Activated CD4-positive, alpha-beta memory T cell treated with anti-CD3 and anti-CD28 coated beads for 36 hours (primary cell): ENCODE results near the gene FGD5. TPM values are rescaled to one million over a fixed set of nuclear protein-coding genes. Genes with fewer than 3 reads are reported as not detected.
A peak's percentile ranks its signal among the peaks of the same experiment; 100 is the strongest.

Experiments used
- CTCF ChIA-PET: fragments of 350-600 bp; sonication (Branson Sonifier 250); formaldehyde crosslinking; loops from one replicate; lab custom pipeline; 2021; ENCODE audit warnings: antibody characterized with exemption, inconsistent platforms; lab: Charles Lee
- POLR2A ChIA-PET: fragments of 350-600 bp; sonication (Branson Sonifier 250); formaldehyde crosslinking; loops from one replicate; lab custom pipeline; 2021; ENCODE audit warnings: antibody characterized with exemption; lab: Charles Lee
- DNase-seq: peaks from one replicate; pipeline ENCODE4 v3.0.0-alpha.2; 2020
- H3K27ac Mint-ChIP-seq: one replicate; pipeline ENCODE4 v1.8.0; 2021; ENCODE audit warnings: mixed read lengths
- H3K27me3 Mint-ChIP-seq: one replicate; pipeline ENCODE4 v1.8.0; 2021; ENCODE audit warnings: mixed read lengths
- H3K36me3 Mint-ChIP-seq: one replicate; pipeline ENCODE4 v1.8.0; 2021; ENCODE audit warnings: mixed read lengths
- H3K4me1 Mint-ChIP-seq: one replicate; pipeline ENCODE4 v1.8.0; 2021; ENCODE audit warnings: low read depth, mixed read lengths
- H3K4me3 Mint-ChIP-seq: one replicate; pipeline ENCODE4 v1.8.0; 2021; ENCODE audit warnings: mild to moderate bottlenecking, mixed read lengths
- H3K9me3 Mint-ChIP-seq: one replicate; pipeline ENCODE4 v1.8.0; 2021; ENCODE audit warnings: mixed read lengths
- intact Hi-C: fragments of 100-400 bp; cut with micrococcal nuclease; formaldehyde crosslinking; loops from one replicate; pipeline ENCODE4 v1.15.1; 2023
- total RNA-seq, 2 experiments: library from RNA; stranded (reverse); gene quantifications; one replicate each; pipeline ENCODE4 v1.2.3, GENCODE V29; 2021

The FGD5 gene
- total RNA-seq, 2 experiments from 2014 or later = 0.12 TPM; not detected in 1

- Mint-ChIP-seq H3K4me3 (no peak overlapping the region), H3K27me3 (no peaks in the 10 kb centered on the region), H3K4me1 (no peaks in the 10 kb centered on the region), H3K36me3 (no peaks in the 10 kb centered on the region), H3K27ac (no peak overlapping the region), H3K9me3 (no peaks in the 10 kb centered on the region)
- intact Hi-C loops = no loop called here
- ChIA-PET POLR2A (no interaction called here), CTCF (interaction anchor here (1.0 kb wide), 1 partner anchor 13 kb away, joined by 3 read pairs; no protein-coding TSS in a partner anchor)
- DNase-seq = no peak
Observed at GRCh38 chr3:14837878-14838258, 19.1 kb downstream of the FGD5 start.

DNA sequence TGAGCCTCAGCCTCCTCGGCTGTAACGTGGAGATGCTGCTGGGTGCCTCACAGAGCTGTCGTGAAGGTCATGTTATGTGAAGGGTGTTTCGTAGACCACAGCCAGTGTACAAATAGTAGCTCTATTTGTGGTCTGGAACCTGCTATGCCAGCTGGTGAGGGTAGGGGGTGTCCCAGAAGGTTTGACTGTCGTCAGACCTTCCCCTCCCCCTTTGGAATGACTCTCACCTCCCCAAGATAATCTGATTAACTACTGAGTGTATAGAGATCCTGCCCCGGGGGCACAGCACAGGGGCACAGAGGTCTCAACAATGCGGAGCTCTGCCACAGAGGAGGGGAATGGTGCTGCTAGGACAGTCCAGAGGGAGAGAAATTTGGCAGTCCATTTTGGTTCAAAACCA lies 20.5 kb downstream of the FGD5 start:
- intact Hi-C loops = no loop called here

DNA sequence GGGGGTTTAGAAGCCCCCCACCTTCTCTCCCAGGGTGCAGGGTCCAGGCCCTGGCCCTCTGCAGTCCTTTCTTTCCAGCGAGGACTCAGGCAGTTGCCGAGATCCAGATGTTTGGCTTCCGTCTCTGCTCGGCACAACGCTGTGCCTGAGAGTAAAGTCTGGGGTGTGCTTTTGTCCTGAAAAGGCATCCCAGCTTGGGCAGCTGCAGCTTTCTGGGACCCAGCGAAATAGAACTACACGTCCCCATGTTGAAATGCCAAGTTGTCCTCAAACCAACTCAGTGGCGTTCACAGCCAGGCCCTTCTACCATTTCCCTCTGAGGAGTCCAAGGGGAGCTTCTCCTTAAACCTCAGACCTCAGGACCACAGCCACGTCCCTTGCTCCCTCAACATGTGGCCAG lies 23.1 kb downstream of the FGD5 start:
- H3K4me3 Mint-ChIP-seq = no peak overlapping the region
- no peaks in the 10 kb centered on the region for H3K36me3 Mint-ChIP-seq
- POLR2A ChIA-PET = no interaction called here
- H3K9me3 Mint-ChIP-seq = no peaks in the 10 kb centered on the region
- intact Hi-C loops = no loop called here
- H3K27me3 Mint-ChIP-seq = no peaks in the 10 kb centered on the region
- CTCF ChIA-PET = interaction anchor here (0.7 kb wide), 1 partner anchor 366 kb away, joined by 3 read pairs; no protein-coding TSS in a partner anchor
- no peaks in the 10 kb centered on the region for H3K4me1 Mint-ChIP-seq
- no peak for DNase-seq
- no peak overlapping the region for H3K27ac Mint-ChIP-seq

More for the DNA sequence above, 20.5 kb downstream of the FGD5 start:
- H3K9me3 Mint-ChIP-seq = no peaks in the 10 kb centered on the region
- ChIA-PET CTCF (interaction anchor here (0.6 kb wide), 1 partner anchor 76 kb away, joined by 4 read pairs; no protein-coding TSS in a partner anchor), POLR2A (no interaction called here)
- no peak for DNase-seq
- H3K36me3 Mint-ChIP-seq = no peaks in the 10 kb centered on the region
- H3K27ac Mint-ChIP-seq = no peak overlapping the region
- H3K4me1 Mint-ChIP-seq = no peaks in the 10 kb centered on the region
- no peak overlapping the region for H3K4me3 Mint-ChIP-seq
- H3K27me3 Mint-ChIP-seq = no peaks in the 10 kb centered on the region

DNA sequence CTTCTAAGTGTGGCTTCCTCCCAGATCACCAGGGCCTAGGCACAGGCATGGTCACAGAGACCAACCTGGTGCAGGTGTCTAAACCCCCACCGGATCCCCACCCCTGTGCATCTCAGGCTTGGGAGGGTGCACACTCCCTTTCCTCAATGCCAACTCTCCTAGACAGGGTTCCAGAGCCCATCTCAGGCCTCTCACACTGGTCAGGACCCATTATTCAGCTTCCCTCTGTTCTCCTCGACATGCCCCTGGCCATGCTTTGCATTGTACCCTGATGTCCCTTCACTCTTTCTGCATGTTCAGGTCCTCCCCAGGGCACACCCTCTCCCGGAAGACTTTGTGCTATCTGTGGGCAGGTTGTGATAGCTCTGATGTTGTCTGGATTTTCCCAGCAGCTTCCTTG lies 23.5 kb downstream of the FGD5 start:
- H3K27me3 Mint-ChIP-seq = no peaks in the 10 kb centered on the region
- H3K27ac Mint-ChIP-seq = no peak overlapping the region
- intact Hi-C loops = no loop called here
- H3K36me3 Mint-ChIP-seq = no peaks in the 10 kb centered on the region
- no peak for DNase-seq
- no peaks in the 10 kb centered on the region for H3K4me1 Mint-ChIP-seq
- H3K9me3 Mint-ChIP-seq = no peaks in the 10 kb centered on the region
- ChIA-PET POLR2A (no interaction called here), CTCF (no interaction called here)
- no peak overlapping the region for H3K4me3 Mint-ChIP-seq

DNA sequence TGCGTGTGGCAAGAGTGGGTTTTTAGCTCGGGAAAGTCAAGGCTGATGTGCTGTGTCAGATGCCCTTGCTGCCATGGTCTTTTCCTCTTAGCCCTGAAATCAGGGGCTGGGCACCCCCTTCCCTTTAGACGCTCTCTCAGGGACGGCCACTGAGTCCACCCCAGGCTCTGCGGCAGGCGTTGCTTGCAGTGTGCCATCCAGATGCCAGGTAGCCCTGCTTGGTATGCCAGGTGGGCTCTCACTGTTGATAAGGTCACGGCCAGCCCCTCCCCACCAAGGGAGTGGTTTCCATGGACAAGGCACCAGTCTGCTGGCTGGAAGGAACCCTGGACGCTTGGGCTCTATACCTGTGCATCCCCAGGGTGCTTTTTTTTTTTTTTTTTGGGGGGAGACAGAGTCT lies 24.6 kb downstream of the FGD5 start:
- Mint-ChIP-seq H3K27me3 (no peaks in the 10 kb centered on the region), H3K4me1 (peaks cover 10% of the 10 kb centered on the region), H3K4me3 (no peak overlapping the region), H3K9me3 (no peaks in the 10 kb centered on the region), H3K27ac (no peak overlapping the region), H3K36me3 (no peaks in the 10 kb centered on the region)
- CTCF ChIA-PET = no interaction called here
- DNase-seq = no peak
- POLR2A ChIA-PET = no interaction called here
- intact Hi-C loops = no loop called here

GRCh38 chr3:14844386-14845170 lies 25.8 kb downstream of the FGD5 start:
- ChIA-PET CTCF (no interaction called here), POLR2A (no interaction called here)
- Mint-ChIP-seq H3K27me3 (no peaks in the 10 kb centered on the region), H3K4me1 (peaks cover 11% of the 10 kb centered on the region), H3K4me3 (no peak overlapping the region), H3K36me3 (no peaks in the 10 kb centered on the region), H3K9me3 (no peaks in the 10 kb centered on the region), H3K27ac (no peak overlapping the region)
- DNase-seq = no peak
- intact Hi-C loops = no loop called here

GRCh38 chr3:14845180-14845579 lies 26.4 kb downstream of the FGD5 start:
- peaks cover 11% of the 10 kb centered on the region for H3K4me1 Mint-ChIP-seq
- intact Hi-C loops = no loop called here
- DNase-seq = peak; percentile 26
- H3K36me3 Mint-ChIP-seq = no peaks in the 10 kb centered on the region
- no peaks in the 10 kb centered on the region for H3K27me3 Mint-ChIP-seq
- no peak overlapping the region for H3K27ac Mint-ChIP-seq
- ChIA-PET CTCF (no interaction called here), POLR2A (no interaction called here)
- H3K9me3 Mint-ChIP-seq = no peaks in the 10 kb centered on the region
- H3K4me3 Mint-ChIP-seq = no peak overlapping the region

- peaks cover 11% of the 10 kb centered on the region for H3K4me1 Mint-ChIP-seq
- no peak overlapping the region for H3K4me3 Mint-ChIP-seq
- POLR2A ChIA-PET = interaction anchor here (0.5 kb wide), 1 partner anchor 190 kb away, joined by 3 read pairs; no protein-coding TSS in a partner anchor
- CTCF ChIA-PET = no interaction called here
- H3K36me3 Mint-ChIP-seq = no peaks in the 10 kb centered on the region
- H3K27ac Mint-ChIP-seq = no peak overlapping the region
- no peaks in the 10 kb centered on the region for H3K9me3 Mint-ChIP-seq
- DNase-seq = no peak
- peaks cover 2% of the 10 kb centered on the region for H3K27me3 Mint-ChIP-seq
- intact Hi-C loops = no loop called here
Observed at GRCh38 chr3:14845826-14846225, 27.1 kb downstream of the FGD5 start.

- POLR2A ChIA-PET = interaction anchor here (0.5 kb wide), 1 partner anchor 191 kb away, joined by 3 read pairs; no protein-coding TSS in a partner anchor
- peaks cover 11% of the 10 kb centered on the region for H3K4me1 Mint-ChIP-seq
- CTCF ChIA-PET = no interaction called here
- intact Hi-C loops = no loop called here
- H3K4me3 Mint-ChIP-seq = no peak overlapping the region
- H3K36me3 Mint-ChIP-seq = no peaks in the 10 kb centered on the region
- DNase-seq = no peak
- H3K27me3 Mint-ChIP-seq = peaks cover 2% of the 10 kb centered on the region
- H3K27ac Mint-ChIP-seq = no peak overlapping the region
- no peaks in the 10 kb centered on the region for H3K9me3 Mint-ChIP-seq
Observed at GRCh38 chr3:14846226-14846880, 27.6 kb downstream of the FGD5 start.

DNA sequence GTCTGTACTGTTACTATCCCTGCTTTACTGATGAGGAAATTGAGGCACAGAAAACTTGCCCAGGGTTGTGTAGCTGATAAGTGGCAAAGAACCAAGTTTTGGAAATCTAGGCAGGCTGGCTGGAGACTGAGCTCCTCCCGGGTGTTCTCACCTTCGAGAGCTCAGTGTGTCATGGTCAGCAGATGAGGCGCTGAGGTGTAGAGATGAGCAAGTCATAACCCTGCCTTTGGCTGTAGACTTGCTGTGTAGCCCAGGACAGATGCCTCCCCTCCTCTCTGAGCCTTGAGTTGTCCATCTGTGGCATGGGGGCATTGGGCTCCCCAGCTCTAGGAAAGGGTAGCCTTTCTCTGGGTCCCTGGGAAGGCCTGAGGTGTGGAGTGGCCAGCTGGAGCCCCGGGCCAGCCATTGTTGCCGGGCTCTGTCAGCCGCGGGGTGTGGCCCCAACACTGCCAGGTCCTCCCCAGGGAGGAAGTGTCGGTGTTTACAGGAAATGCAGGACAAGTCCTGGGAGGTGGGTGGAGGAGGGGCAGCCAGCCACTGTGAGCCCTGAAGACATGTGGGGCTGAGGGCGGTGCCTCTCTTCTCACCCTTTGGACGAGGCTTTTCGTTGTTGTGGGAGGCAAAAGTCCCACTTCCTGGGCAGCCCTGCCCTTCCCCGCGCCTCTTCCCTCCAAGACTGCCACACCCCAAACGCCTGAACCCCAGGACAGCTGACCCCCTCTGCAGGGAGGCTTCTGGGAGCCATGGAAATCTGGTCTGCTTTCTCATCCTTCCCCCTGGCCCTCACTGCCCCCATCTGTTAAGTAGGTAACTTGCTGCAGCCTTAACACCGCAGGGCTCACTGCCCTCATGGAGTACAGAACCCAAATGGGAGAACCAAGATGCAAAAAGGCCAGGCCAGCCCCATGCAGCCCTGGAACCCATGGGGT lies 29.1 kb downstream of the FGD5 start:
- intact Hi-C loops = no loop called here
- Mint-ChIP-seq H3K27ac (no peak overlapping the region), H3K4me1 (peaks cover 11% of the 10 kb centered on the region), H3K27me3 (peaks cover 4% of the 10 kb centered on the region), H3K9me3 (peaks cover 6% of the 10 kb centered on the region), H3K4me3 (no peak overlapping the region), H3K36me3 (no peaks in the 10 kb centered on the region)
- peak; percentile 30 for DNase-seq
- ChIA-PET CTCF (interaction anchor here (1.0 kb wide), 1 partner anchor 73 kb away, joined by 3 read pairs; no protein-coding TSS in a partner anchor), POLR2A (no interaction called here)

DNA sequence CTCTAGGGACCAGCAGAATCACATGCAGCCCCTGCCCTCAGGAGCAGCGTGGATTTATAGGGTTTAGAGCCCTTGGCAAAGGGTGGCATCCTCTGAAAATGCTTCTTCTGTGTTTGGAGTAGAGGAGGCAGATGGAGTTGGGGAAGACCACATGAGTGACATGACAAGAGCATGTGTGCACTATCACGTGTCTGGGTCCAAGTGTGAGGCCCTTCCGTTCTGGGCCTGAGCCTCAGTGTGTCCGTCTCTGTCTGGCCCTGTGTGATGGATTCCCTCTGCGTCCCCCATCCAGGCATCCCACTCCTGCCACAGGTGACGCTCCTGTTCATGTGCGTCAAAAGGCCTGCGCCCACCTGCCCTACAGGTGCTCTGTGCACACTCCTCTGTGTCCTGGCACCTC lies 30.1 kb downstream of the FGD5 start:
- intact Hi-C loops = no loop called here
- Mint-ChIP-seq H3K4me3 (no peak overlapping the region), H3K27me3 (peaks cover 4% of the 10 kb centered on the region), H3K36me3 (no peaks in the 10 kb centered on the region), H3K27ac (no peak overlapping the region), H3K4me1 (peaks cover 11% of the 10 kb centered on the region), H3K9me3 (peaks cover 6% of the 10 kb centered on the region)
- POLR2A ChIA-PET = no interaction called here
- CTCF ChIA-PET = no interaction called here
- no peak for DNase-seq
